ENCODE data around the gene IGFBP4. TPM values are rescaled to one million over a fixed set of nuclear protein-coding genes. Genes with fewer than 3 reads are reported as not detected.

IGFBP4 gene
- total and polyA plus RNA-seq, 2 of the 4 experiments (the other 2 are of a cell fraction): 308 to 1,187 TPM

DNA sequence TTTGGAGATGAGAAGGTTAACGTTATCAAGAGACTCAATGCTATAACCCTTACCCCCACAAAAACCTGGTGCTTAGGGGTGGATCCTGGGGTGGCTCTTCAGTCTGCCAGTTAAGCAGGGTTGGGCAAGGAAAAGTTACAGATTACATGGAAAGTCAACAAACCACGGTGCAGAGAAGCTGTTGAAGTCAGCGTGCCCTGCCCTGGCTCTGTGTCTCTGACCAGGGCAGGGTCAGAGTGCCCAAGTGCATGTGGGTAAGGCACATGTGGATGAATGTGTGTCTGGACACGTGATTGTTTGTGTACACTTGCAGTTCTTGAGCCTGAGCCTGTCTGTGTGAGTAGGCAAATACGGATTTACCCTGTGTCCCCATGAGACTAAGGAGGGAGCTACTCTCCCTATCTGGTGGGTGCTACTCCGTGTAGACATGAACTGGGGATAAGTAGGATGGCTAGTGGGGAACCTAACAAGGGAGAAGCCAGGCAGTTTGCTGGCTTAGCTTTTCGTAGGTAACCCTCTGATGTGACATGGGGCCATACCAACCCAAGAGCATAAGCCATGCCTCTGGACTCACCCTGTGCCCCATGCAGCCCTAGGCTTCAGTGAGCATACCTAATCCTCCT lies 5.5 kb downstream of the IGFBP4 start:
- peak overlapping the region; percentile 91 for H3K4me2 ChIP-seq (ENCODE audit: low read depth, low read length)
- in situ Hi-C loops (cut with MboI; ENCODE audit: low sequenced_read_pairs): no loop called here

More for the DNA sequence above, 5.5 kb downstream of the IGFBP4 start:
- intact Hi-C loops (cut with micrococcal nuclease): no loop called here
- H2BK120ac ChIP-seq (ENCODE audit: low read depth, low read length): no peak overlapping the region
- TF ChIP-seq MAFK (IDR thresholded peaks at IDR 0.05; ENCODE audit: low read depth, low read length): no peak
- TF ChIP-seq RFX5 (IDR thresholded peaks at IDR 0.05; ENCODE audit: low read depth, low read length): no peak
- peak; percentile 52; the same call in 1 of the 2 replicates for TF ChIP-seq USF2 (IDR thresholded peaks at IDR 0.05; ENCODE audit: low read depth, low read length)
- TF ChIP-seq, protein P1, sequence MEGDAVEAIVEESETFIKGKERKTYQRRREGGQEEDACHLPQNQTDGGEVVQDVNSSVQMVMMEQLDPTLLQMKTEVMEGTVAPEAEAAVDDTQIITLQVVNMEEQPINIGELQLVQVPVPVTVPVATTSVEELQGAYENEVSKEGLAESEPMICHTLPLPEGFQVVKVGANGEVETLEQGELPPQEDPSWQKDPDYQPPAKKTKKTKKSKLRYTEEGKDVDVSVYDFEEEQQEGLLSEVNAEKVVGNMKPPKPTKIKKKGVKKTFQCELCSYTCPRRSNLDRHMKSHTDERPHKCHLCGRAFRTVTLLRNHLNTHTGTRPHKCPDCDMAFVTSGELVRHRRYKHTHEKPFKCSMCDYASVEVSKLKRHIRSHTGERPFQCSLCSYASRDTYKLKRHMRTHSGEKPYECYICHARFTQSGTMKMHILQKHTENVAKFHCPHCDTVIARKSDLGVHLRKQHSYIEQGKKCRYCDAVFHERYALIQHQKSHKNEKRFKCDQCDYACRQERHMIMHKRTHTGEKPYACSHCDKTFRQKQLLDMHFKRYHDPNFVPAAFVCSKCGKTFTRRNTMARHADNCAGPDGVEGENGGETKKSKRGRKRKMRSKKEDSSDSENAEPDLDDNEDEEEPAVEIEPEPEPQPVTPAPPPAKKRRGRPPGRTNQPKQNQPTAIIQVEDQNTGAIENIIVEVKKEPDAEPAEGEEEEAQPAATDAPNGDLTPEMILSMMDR (conservative IDR thresholded peaks at IDR 0.05; ENCODE audit: low read depth, low read length): no peak
- TF ChIP-seq RAD21 (IDR thresholded peaks at IDR 0.05; ENCODE audit: low read length): no peak
- no peak for TF ChIP-seq ELK1 (IDR thresholded peaks at IDR 0.05; ENCODE audit: borderline replicate concordance, low read depth, low read length)
- H2AK9ac ChIP-seq (replicated peaks; ENCODE audit: low read depth, low read length, poor library complexity): no peak overlapping the region
- BruUV-seq (replicated peaks): no TSS peak
- dilution Hi-C loops (cut with HindIII; ENCODE audit: low sequenced_read_pairs, unreplicated experiment): no loop called here
- CTCF ChIA-PET: interaction anchor here (0.8 to 1.1 kb wide), 2 partner anchors 94 to 101 kb away, joined by 3 read pairs; no protein-coding TSS in a partner anchor
- peaks cover 50% of the 10 kb centered on the region for H3K9me1 ChIP-seq (ENCODE audit: insufficient read depth, low read length)
- H3K4me1 ChIP-seq (ENCODE audit: control insufficient read depth, insufficient read depth, low read length): peaks cover 45% of the 10 kb centered on the region
- peak overlapping the region; percentile 52; the same call in 1 of the 2 replicates for H3K4me3 ChIP-seq (ENCODE audit: insufficient read depth, low read depth, low read length)
- H4K8ac ChIP-seq (ENCODE audit: low read depth in 2 of 2, low read length in 2 of 2): no peak overlapping the region; a peak in 1 of 4 replicates
- POLR2A ChIA-PET (ENCODE audit: unreplicated experiment): interaction anchor here (0.5 to 1.3 kb wide), 6 partner anchors 27 to 193 kb away, joined by 3 to 9 read pairs (median 4); no protein-coding TSS in a partner anchor
- H3K23ac ChIP-seq (ENCODE audit: low read depth, low read length): peak overlapping the region; percentile 70; the same call in 1 of the 2 replicates
- peak overlapping the region; percentile 16; the same call in 1 of the 2 replicates for H3K9ac ChIP-seq (ENCODE audit: low read depth, low read length)
- no peak overlapping the region for H3K4ac ChIP-seq (ENCODE audit: low read depth, low read length)
- no peak overlapping the region for H2AK5ac ChIP-seq (ENCODE audit: low read depth, low read length)
- peak overlapping the region; percentile 16 for H2BK5ac ChIP-seq (ENCODE audit: low read depth, low read length, poor library complexity, severe bottlenecking)
- H3K79me1 ChIP-seq (ENCODE audit: low read depth in 1 of 2, low read length in 2 of 2): peaks cover 26 to 90% of the 10 kb centered on the region in 2 experiments
- H3K27me3 ChIP-seq (ENCODE audit: control insufficient read depth, insufficient read depth, low read length): no peaks in the 10 kb centered on the region
- DNase-seq: peak; percentile 29
- H3K9me3 ChIP-seq (ENCODE audit: control insufficient read depth, insufficient read depth, low read length): no peaks in the 10 kb centered on the region
- no peak overlapping the region for H4K91ac ChIP-seq (ENCODE audit: insufficient read depth, low read depth, low read length)
- peaks cover 96% of the 10 kb centered on the region for H4K20me1 ChIP-seq (ENCODE audit: insufficient read depth, low read length)
- no peak overlapping the region for H3K56ac ChIP-seq (ENCODE audit: extremely low read depth, insufficient read depth, low read length)
- H3K36me3 ChIP-seq (ENCODE audit: control insufficient read depth, insufficient read depth, low read length): peaks cover 62% of the 10 kb centered on the region
- peak overlapping the region; percentile 27 for H3K14ac ChIP-seq (replicated peaks; ENCODE audit: low read depth, low read length)
- no peak; the same call in 1 of the 2 replicates for ATAC-seq (ENCODE audit: low read depth)
- no peak overlapping the region for H2BK20ac ChIP-seq (ENCODE audit: low read depth, low read length)
- 69% methylated on average over 3 of the region's 7 CpGs; no CpG with 5 or more reads in 1 of the 2 experiments for WGBS, 2 experiments (ENCODE audit: extremely low coverage in 2 of 2, insufficient read length in 1 of 2)
- H2AFZ ChIP-seq (replicated peaks; ENCODE audit: low read length, poor library complexity): no peak overlapping the region
- no peak overlapping the region for H3K18ac ChIP-seq (ENCODE audit: low read depth, low read length)
- H2BK15ac ChIP-seq (ENCODE audit: low read depth, low read length): no peak overlapping the region
- H3K27ac ChIP-seq (ENCODE audit: insufficient read depth, low read length): peak overlapping the region; percentile 1
- H4K5ac ChIP-seq (ENCODE audit: low read depth, low read length): no peak overlapping the region
